LNCAP (cell line): Measurements from ENCODE around the gene C2orf81.

Experiments used
- CTCF ChIP-seq: fragments of 450-650 bp; IDR thresholded peaks from 2 replicates; pipeline ENCODE4 v1.5.1; 2017; ENCODE audit warnings: mild to moderate bottlenecking

Gene C2orf81

GRCh38 chr2:74379851-74380789, 41.3 kb downstream of the C2orf81 start, which contains the start of gene DCTN1:
Gene DCTN1, minus strand, starts transcription at chr2:74380311. Its CDS starts 274 bp downstream, at chr2:74380037.
- TF ChIP-seq CTCF = no peak

- TF ChIP-seq CTCF = no peak
Measured at GRCh38 chr2:74378007-74378406, 43.4 kb downstream of the C2orf81 start.

- no peak for TF ChIP-seq CTCF
Measured at GRCh38 chr2:74375838-74376237, 45.6 kb downstream of the C2orf81 start.

- TF ChIP-seq CTCF = no peak
Measured at GRCh38 chr2:74374509-74375205, 46.8 kb downstream of the C2orf81 start.

- TF ChIP-seq CTCF = no peak
Measured at GRCh38 chr2:74373985-74374384, 47.4 kb downstream of the C2orf81 start.

- TF ChIP-seq CTCF = no peak
Measured at GRCh38 chr2:74373221-74373676, 48.2 kb downstream of the C2orf81 start.

GRCh38 chr2:74372674-74373073, 48.7 kb downstream of the C2orf81 start:
- no peak for TF ChIP-seq CTCF
